Glomerular endothelial cell (primary cell): Measurements from ENCODE around the gene RPS6KA2. TPM values are rescaled to one million over a fixed set of nuclear protein-coding genes. Genes with fewer than 3 reads are reported as not detected.

ENCODE experiments used
- DNase-seq: peaks from one replicate; pipeline ENCODE4 v3.0.0-alpha.2; 2011; ENCODE audit warnings: low read depth, low spot score; ENCODE audit errors: extremely low read depth
- total RNA-seq: library from RNA; depleted of rRNA; stranded (reverse); fragments of >200 nt; gene quantifications from 2 replicates; pipeline ENCODE4 v1.2.3, GENCODE V29; 2015

Gene RPS6KA2
- total RNA-seq, 1 donor from 2014 or later, result 249 TPM

- no peak for DNase-seq
These were observed 153.0 kb downstream of the RPS6KA2 start for GRCh38 chr6:166473886-166474571.

- DNase-seq, result no peak
These were observed 154.4 kb downstream of the RPS6KA2 start for GRCh38 chr6:166472636-166473035.

- DNase-seq, result no peak
These were observed 155.2 kb downstream of the RPS6KA2 start for GRCh38 chr6:166471797-166472260.

GRCh38 chr6:166470863-166471410 is 156.1 kb downstream of the RPS6KA2 start:
- DNase-seq, result no peak

GRCh38 chr6:166470029-166470862 is 156.8 kb downstream of the RPS6KA2 start:
- DNase-seq, result no peak

- no peak for DNase-seq
These were observed 157.6 kb downstream of the RPS6KA2 start for GRCh38 chr6:166469426-166469961.

- DNase-seq, result no peak
These were observed 159.5 kb downstream of the RPS6KA2 start for GRCh38 chr6:166467436-166468000.

- no peak for DNase-seq
These were observed 160.6 kb downstream of the RPS6KA2 start for GRCh38 chr6:166466178-166467122.

- no peak for DNase-seq
These were observed 161.4 kb downstream of the RPS6KA2 start for GRCh38 chr6:166465671-166466087.

- no peak for DNase-seq
These were observed 162.1 kb downstream of the RPS6KA2 start for GRCh38 chr6:166465003-166465399.

GRCh38 chr6:166464068-166465002 is 162.7 kb downstream of the RPS6KA2 start:
- DNase-seq, result no peak

- no peak for DNase-seq
These were observed 163.5 kb downstream of the RPS6KA2 start for GRCh38 chr6:166463359-166464067.

- DNase-seq, result no peak
These were observed 164.5 kb downstream of the RPS6KA2 start for GRCh38 chr6:166462461-166463135.

- DNase-seq, result no peak
These were observed 165.1 kb downstream of the RPS6KA2 start for GRCh38 chr6:166461821-166462460.

- DNase-seq, result no peak
These were observed 166.3 kb downstream of the RPS6KA2 start for GRCh38 chr6:166460473-166461437.

GRCh38 chr6:166459906-166460305 is 167.1 kb downstream of the RPS6KA2 start:
- no peak for DNase-seq
